ENCODE data around the gene OR2W1. TPM values are rescaled to one million over a fixed set of nuclear protein-coding genes. Genes with fewer than 3 reads are reported as not detected.

OR2W1 gene
- total and polyA plus RNA-seq, 7 donors: not detected

GRCh38 chr6:28996844-28997510 lies 48.0 kb downstream of the OR2W1 start:
- H3K4me3 ChIP-seq: no peak overlapping the region
- H3K36me3 ChIP-seq (ENCODE audit: insufficient read depth in 1 of 2, low read depth in 1 of 2): no peaks in the 10 kb centered on the region
- no peak for ATAC-seq
- H3K4me1 ChIP-seq: no peaks in the 10 kb centered on the region
- intact Hi-C loops (cut with DNase I): no loop called here
- 71 to 96% (median 89%) methylated on average over 2 of the region's 2 CpGs for WGBS, 3 donors
- no peak for DNase-seq
- peaks cover 3 to 15% (median 3%) of the 10 kb centered on the region in 3 donors for H3K27me3 ChIP-seq (ENCODE audit: insufficient read depth in 3 of 3, low read length in 2 of 3)
- no peaks in the 10 kb centered on the region for H3K9me3 ChIP-seq
- no peak overlapping the region for H3K27ac ChIP-seq
- no peak for TF ChIP-seq CTCF (IDR thresholded peaks at IDR 0.05)

GRCh38 chr6:28995093-28995650 lies 49.8 kb downstream of the OR2W1 start:
- WGBS, 3 donors: 92 to 94% (median 93%) methylated on average over 8 of the region's 8 CpGs
- no peak for ATAC-seq
- Histone ChIP-seq H3K27me3 (ENCODE audit: insufficient read depth in 3 of 3, low read length in 2 of 3) (peaks cover 3 to 15% (median 3%) of the 10 kb centered on the region in 3 donors), H3K4me1 (no peaks in the 10 kb centered on the region), H3K27ac (no peak overlapping the region), H3K4me3 (no peak overlapping the region), H3K36me3 (ENCODE audit: insufficient read depth in 1 of 2, low read depth in 1 of 2) (no peaks in the 10 kb centered on the region), H3K9me3 (no peaks in the 10 kb centered on the region)
- no peak for DNase-seq
- intact Hi-C loops (cut with DNase I): no loop called here
- no peak for TF ChIP-seq CTCF (IDR thresholded peaks at IDR 0.05)

Other genes starting within 250 kb of the OR2W1 start
- gene TRIM27, start 121.2 kb downstream of the OR2W1 start, total RNA-seq: 10 to 100 TPM; 15.0 to 26.0 (median 23.6) TPM
- 10 to 100 TPM; 15.5 to 42.8 (median 39.5) TPM for gene TRIM27, start 121.2 kb downstream of the OR2W1 start, polyA plus RNA-seq
- gene ZNF311, start 39.9 kb downstream of the OR2W1 start, total RNA-seq: under 1 TPM in 3 of 4 donors, not detected in 1; 0.13 to 0.36 (median 0.22) TPM
- under 1 TPM in 2 of 3 donors, not detected in 1; 0.09 to 0.10 TPM for gene ZNF311, start 39.9 kb downstream of the OR2W1 start, polyA plus RNA-seq
- not detected for gene OR2B3, start 42.1 kb upstream of the OR2W1 start, total RNA-seq
- gene OR2B3, start 42.1 kb upstream of the OR2W1 start, polyA plus RNA-seq: not detected
- gene OR2J1, start 54.3 kb upstream of the OR2W1 start, total RNA-seq: not detected
- gene OR2J1, start 54.3 kb upstream of the OR2W1 start, polyA plus RNA-seq: not detected
- gene OR2J3, start 62.9 kb upstream of the OR2W1 start, total RNA-seq: not detected
- not detected for gene OR2J3, start 62.9 kb upstream of the OR2W1 start, polyA plus RNA-seq
- not detected for gene OR2J2, start 125.7 kb upstream of the OR2W1 start, total RNA-seq
- gene OR2J2, start 125.7 kb upstream of the OR2W1 start, polyA plus RNA-seq: not detected

Measured in psoas muscle (tissue), 8 donors.